ENCODE results near the gene SCN10A. TPM values are rescaled to one million over a fixed set of nuclear protein-coding genes. Genes with fewer than 3 reads are reported as not detected.

Gene SCN10A
- total and polyA plus RNA-seq, 2 of the 13 experiments (the other 11 are each of a cell fraction or from before 2014, with no cell fraction given) = not detected

DNA sequence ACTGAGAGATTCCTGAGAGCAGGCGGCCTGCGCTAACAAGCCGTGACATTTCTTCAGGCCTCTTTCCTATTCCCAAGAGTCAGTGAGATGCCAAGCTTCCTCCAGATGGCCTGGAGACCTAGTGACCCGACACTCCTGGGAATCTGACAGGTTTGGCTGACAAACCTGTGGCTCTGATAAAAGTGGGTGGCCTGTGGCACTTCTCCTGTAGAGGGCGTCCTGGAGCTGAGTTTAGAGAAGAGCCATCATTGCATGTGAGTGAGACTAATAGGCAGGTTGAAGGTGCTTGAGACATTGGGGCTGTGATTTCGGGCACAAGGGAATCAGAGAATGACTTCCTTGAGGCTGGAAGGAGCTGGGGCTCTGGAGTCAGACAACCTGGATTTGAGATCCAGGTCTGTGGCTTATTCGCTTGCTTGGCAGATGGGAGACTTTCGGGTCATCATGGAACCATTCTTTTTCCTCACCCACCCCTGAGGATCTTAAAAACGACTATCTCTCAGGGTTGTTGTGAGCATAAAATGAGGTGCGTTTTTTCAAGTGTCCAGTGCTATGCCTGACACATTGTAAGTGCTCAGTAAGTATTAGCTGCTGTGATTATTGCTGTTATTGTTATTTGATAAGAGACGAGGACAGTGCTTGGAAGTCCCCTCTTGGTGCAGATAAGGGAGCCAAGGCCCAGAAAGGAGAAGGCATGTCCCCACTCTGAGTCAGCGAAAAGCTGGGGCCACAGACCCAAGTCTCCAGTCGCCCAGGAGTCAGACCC, 77.2 kb downstream of the SCN10A start:
- H3K36me3 ChIP-seq (replicated peaks in 1 of 2; ENCODE audit: control insufficient read depth in 1 of 2, insufficient read depth in 2 of 2, low read length in 2 of 2) = no peaks in the 10 kb centered on the region
- no peak overlapping the region for H3K4me2 ChIP-seq (ENCODE audit: low read depth, low read length)
- 23% methylated on average over 11 of the region's 13 CpGs for WGBS (ENCODE audit: low lambda C conversion rate)
- ChIA-PET POLR2A (no interaction called here), CTCF (ENCODE audit: low intra/inter-chr PET ratio, low total read pairs) (interaction anchor here (1.8 kb wide), 1 partner anchor 261 kb away, joined by 6 read pairs; no protein-coding TSS in a partner anchor)
- FAIRE-seq (peak; percentile 60), ATAC-seq (peak; percentile 78), DNase-seq (ENCODE audit: low spot score) (peak; percentile 27)
- no peaks in the 10 kb centered on the region for H3K4me1 ChIP-seq (ENCODE audit: insufficient read depth, low read length)
- H3K27ac ChIP-seq (ENCODE audit: extremely low read length, insufficient read depth, low read length) = no peak overlapping the region
- BruUV-seq (replicated peaks) = no TSS peak
- no peak overlapping the region for H3K9ac ChIP-seq (ENCODE audit: insufficient read depth, low read depth, low read length)
- TF ChIP-seq ATF1 (CRISPR knock-in tag; IDR thresholded peaks at IDR 0.05) (no peak), MAZ (IDR thresholded peaks at IDR 0.05; ENCODE audit: borderline replicate concordance, low read depth, low read length) (no peak), MAZ (CRISPR knock-in tag; IDR thresholded peaks at IDR 0.05; ENCODE audit: low read depth) (no peak), ZFY (CRISPR knock-in tag; IDR thresholded peaks at IDR 0.05) (no peak), SMC3 (IDR thresholded peaks at IDR 0.05; ENCODE audit: low read length) (peak; percentile 20; the same call in 1 of the 2 replicates), STAG1 (CRISPR knock-in tag; IDR thresholded peaks at IDR 0.05) (peak; percentile 57)
- TF ChIP-seq, protein P1, sequence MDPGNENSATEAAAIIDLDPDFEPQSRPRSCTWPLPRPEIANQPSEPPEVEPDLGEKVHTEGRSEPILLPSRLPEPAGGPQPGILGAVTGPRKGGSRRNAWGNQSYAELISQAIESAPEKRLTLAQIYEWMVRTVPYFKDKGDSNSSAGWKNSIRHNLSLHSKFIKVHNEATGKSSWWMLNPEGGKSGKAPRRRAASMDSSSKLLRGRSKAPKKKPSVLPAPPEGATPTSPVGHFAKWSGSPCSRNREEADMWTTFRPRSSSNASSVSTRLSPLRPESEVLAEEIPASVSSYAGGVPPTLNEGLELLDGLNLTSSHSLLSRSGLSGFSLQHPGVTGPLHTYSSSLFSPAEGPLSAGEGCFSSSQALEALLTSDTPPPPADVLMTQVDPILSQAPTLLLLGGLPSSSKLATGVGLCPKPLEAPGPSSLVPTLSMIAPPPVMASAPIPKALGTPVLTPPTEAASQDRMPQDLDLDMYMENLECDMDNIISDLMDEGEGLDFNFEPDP (CRISPR knock-in tag; conservative IDR thresholded peaks at IDR 0.05) = no peak
- TF ChIP-seq, protein P2, sequence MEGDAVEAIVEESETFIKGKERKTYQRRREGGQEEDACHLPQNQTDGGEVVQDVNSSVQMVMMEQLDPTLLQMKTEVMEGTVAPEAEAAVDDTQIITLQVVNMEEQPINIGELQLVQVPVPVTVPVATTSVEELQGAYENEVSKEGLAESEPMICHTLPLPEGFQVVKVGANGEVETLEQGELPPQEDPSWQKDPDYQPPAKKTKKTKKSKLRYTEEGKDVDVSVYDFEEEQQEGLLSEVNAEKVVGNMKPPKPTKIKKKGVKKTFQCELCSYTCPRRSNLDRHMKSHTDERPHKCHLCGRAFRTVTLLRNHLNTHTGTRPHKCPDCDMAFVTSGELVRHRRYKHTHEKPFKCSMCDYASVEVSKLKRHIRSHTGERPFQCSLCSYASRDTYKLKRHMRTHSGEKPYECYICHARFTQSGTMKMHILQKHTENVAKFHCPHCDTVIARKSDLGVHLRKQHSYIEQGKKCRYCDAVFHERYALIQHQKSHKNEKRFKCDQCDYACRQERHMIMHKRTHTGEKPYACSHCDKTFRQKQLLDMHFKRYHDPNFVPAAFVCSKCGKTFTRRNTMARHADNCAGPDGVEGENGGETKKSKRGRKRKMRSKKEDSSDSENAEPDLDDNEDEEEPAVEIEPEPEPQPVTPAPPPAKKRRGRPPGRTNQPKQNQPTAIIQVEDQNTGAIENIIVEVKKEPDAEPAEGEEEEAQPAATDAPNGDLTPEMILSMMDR (CRISPR knock-in tag; IDR thresholded peaks at IDR 0.05) = peak; percentile 63
- TF ChIP-seq, protein P3, sequence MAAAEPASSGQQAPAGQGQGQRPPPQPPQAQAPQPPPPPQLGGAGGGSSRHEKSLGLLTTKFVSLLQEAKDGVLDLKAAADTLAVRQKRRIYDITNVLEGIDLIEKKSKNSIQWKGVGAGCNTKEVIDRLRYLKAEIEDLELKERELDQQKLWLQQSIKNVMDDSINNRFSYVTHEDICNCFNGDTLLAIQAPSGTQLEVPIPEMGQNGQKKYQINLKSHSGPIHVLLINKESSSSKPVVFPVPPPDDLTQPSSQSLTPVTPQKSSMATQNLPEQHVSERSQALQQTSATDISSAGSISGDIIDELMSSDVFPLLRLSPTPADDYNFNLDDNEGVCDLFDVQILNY (CRISPR knock-in tag; conservative IDR thresholded peaks at IDR 0.05) = no peak
- in situ Hi-C loops (cut with HindIII; ENCODE audit: extremely low pct_ligation_motif_present, low pct_unique_long_range_greater_than_20kb) (no loop called here), intact Hi-C loops (cut with micrococcal nuclease; ENCODE audit: unreplicated experiment) (loop anchor here (5.0 to 10.0 kb wide), 2 partner anchors 266 to 293 kb away; no protein-coding TSS in a partner anchor)
- H4K20me1 ChIP-seq (ENCODE audit: insufficient read depth, low read length) = no peaks in the 10 kb centered on the region
- H3K4me3 ChIP-seq (replicated peaks in 1 of 3; ENCODE audit: insufficient read depth in 1 of 3, low read depth in 2 of 3, low read length in 3 of 3) = no peak overlapping the region
- peaks cover 0 to 1% of the 10 kb centered on the region in 2 experiments; a peak in 2 of 5 replicates for H3K27me3 ChIP-seq (ENCODE audit: control insufficient read depth in 1 of 2, insufficient read depth in 2 of 2, low read length in 2 of 2)
- H3K79me2 ChIP-seq (ENCODE audit: insufficient read depth, low read length) = no peaks in the 10 kb centered on the region
- H2AFZ ChIP-seq (ENCODE audit: low read length) = no peak overlapping the region
- H3K9me3 ChIP-seq (ENCODE audit: low read length) = no peaks in the 10 kb centered on the region

All from HepG2 (cell line).